Thoracic aorta (tissue), 2 donors: ENCODE results near the gene CAPN10. TPM values are rescaled to one million over a fixed set of nuclear protein-coding genes. Genes with fewer than 3 reads are reported as not detected.

Experiments used
- ATAC-seq: fragments of 150-250 bp; one replicate; pipeline ENCODE4 v1.8.0; 2017; ENCODE audit warnings: low read depth; ENCODE audit not compliant: insufficient number of reproducible peaks, low FRiP score
- DNase-seq: peaks from one replicate; pipeline ENCODE4 v3.0.0-alpha.2; 2020; ENCODE audit warnings: low spot score
- H3K27ac ChIP-seq, 2 donors: fragments of 200-600 bp; sonication (generic); 1 replicate in 1 of 2; 2 replicates in 1 of 2; pipeline ENCODE4 v1.5.1; 2016; ENCODE audit warnings: mild to moderate bottlenecking in 2 of 2, moderate library complexity in 2 of 2
- H3K27me3 ChIP-seq: fragments of 200-600 bp; sonication (generic); replicated peaks from 2 replicates; pipeline ENCODE4 v1.6.0; 2016; ENCODE audit warnings: mild to moderate bottlenecking; ENCODE audit not compliant: insufficient read depth
- H3K36me3 ChIP-seq: fragments of 200-600 bp; sonication (generic); one replicate; pipeline ENCODE4 v1.5.1; 2016
- H3K4me1 ChIP-seq, 2 donors: fragments of 200-600 bp; sonication (generic); 1 replicate in 1 of 2; 2 replicates in 1 of 2; pipeline versions ENCODE4 v1.5.1 to v1.6.0; 2016; ENCODE audit warnings: low read depth in 2 of 2, mild to moderate bottlenecking in 1 of 2; ENCODE audit not compliant: control insufficient read depth in 1 of 2
- H3K4me3 ChIP-seq: fragments of 200-600 bp; sonication (generic); 2 replicates; pipeline ENCODE4 v1.5.1; 2016; ENCODE audit warnings: mild to moderate bottlenecking
- H3K9me3 ChIP-seq: fragments of 200-600 bp; sonication (generic); 2 replicates; pipeline ENCODE4 v1.5.1; 2016
- total RNA-seq, 2 donors: library from RNA; depleted of rRNA; stranded (reverse); fragments of >200 nt; gene quantifications; one replicate each; pipeline versions ENCODE4 v1.1.0 to v1.2.3, GENCODE V29; 2016
- TF ChIP-seq, protein P1 (sequence below): fragments of 200-600 bp; sonication (generic); IDR thresholded peaks from one replicate; pipeline ENCODE4 v1.5.1; 2019; ENCODE audit warnings: antibody characterized with exemption

Gene CAPN10
- total RNA-seq, 2 donors from 2014 or later, result 33.3 to 38.2 TPM

DNA sequence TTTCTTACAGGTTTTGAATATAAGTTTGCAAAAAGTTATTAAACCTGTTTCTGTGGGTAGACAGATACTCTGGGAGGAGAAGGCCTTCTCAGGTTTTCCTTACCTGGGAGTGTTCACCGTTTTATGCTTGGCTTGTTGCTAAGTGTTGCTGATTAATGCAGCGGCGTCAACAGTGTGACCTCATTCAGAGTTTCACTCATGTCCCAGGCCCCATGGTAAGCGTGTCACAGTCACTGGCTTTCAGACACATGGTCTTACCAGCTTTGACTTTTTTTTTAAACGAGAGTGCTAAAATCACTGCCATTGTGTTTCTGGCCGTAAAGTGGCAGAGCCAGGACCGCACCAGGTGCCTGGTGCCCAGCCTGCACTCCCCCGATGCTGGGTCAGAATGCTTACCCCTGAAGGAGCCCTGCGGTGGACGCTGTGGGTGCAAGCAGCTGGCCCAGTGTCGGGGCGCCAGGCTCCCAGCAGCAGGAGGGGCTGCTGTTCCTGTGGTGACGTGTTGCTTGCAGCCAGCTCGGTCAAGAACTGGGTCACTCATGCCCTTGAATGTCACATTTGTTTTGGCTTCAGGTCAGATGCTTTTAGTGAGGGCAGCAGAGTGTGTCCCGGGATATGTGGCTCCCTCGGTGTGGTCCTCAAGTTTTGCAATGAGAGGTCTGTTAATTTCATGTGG, 3.5 kb downstream of the CAPN10 start:
- no peak for ATAC-seq
- no peaks in the 10 kb centered on the region for H3K27me3 ChIP-seq
- H3K4me1 ChIP-seq, result peaks cover 19 to 37% of the 10 kb centered on the region in 2 donors

DNA sequence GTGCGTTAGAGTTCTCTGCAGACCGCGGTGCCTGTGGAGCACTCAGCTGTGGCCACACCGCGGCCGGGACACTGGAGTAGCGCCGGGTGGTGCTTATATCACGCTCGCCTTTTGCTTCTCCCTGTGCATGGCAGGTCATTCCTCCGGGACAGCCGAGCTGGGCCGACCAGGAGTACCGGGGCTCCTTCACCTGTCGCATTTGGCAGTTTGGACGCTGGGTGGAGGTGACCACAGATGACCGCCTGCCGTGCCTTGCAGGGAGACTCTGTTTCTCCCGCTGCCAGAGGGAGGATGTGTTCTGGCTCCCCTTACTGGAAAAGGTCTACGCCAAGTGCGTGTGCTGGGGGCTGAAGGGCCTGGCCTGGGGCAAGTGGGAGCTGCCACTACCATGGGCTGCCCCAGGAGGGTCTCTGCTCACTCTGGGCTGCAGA, 4.2 kb downstream of the CAPN10 start:
- peaks cover 16 to 37% of the 10 kb centered on the region in 2 donors for H3K4me1 ChIP-seq
- H3K36me3 ChIP-seq, result peaks cover 15% of the 10 kb centered on the region
- no peaks in the 10 kb centered on the region for H3K27me3 ChIP-seq
- H3K27ac ChIP-seq, result no peak overlapping the region
- TF ChIP-seq, protein P1, sequence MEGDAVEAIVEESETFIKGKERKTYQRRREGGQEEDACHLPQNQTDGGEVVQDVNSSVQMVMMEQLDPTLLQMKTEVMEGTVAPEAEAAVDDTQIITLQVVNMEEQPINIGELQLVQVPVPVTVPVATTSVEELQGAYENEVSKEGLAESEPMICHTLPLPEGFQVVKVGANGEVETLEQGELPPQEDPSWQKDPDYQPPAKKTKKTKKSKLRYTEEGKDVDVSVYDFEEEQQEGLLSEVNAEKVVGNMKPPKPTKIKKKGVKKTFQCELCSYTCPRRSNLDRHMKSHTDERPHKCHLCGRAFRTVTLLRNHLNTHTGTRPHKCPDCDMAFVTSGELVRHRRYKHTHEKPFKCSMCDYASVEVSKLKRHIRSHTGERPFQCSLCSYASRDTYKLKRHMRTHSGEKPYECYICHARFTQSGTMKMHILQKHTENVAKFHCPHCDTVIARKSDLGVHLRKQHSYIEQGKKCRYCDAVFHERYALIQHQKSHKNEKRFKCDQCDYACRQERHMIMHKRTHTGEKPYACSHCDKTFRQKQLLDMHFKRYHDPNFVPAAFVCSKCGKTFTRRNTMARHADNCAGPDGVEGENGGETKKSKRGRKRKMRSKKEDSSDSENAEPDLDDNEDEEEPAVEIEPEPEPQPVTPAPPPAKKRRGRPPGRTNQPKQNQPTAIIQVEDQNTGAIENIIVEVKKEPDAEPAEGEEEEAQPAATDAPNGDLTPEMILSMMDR, result no peak
- ATAC-seq, result no peak
- H3K4me3 ChIP-seq, result no peak overlapping the region
- DNase-seq, result no peak
- no peaks in the 10 kb centered on the region for H3K9me3 ChIP-seq

More for the DNA sequence above, 3.5 kb downstream of the CAPN10 start:
- no peak for DNase-seq
- Histone ChIP-seq H3K4me3 (no peak overlapping the region), H3K36me3 (peaks cover 15% of the 10 kb centered on the region), H3K9me3 (no peaks in the 10 kb centered on the region), H3K27ac (no peak overlapping the region)
- TF ChIP-seq, protein P1, result no peak

DNA sequence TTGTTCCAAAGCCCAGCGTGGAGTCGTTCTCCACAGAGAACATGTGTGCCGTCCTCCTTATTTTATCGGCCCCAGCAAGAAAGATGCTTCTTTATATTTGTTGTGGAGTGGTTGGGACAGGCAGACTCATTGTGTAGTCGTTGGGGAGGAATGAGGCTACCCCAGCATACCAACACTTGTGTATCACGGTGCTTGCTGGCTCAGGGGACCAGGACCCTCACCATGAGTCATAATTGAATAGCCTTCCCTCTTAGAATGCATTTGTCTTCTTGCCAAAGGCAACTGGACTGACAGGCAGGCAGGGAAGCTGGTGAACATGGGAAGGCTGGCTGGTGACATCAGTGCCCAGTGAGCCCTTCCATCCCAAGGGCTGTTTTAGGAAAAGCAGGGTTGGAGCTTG, 4.7 kb downstream of the CAPN10 start:
- TF ChIP-seq, protein P1, result no peak
- no peak for DNase-seq
- Histone ChIP-seq H3K27me3 (no peaks in the 10 kb centered on the region), H3K4me1 (peaks cover 21 to 42% of the 10 kb centered on the region in 2 donors), H3K36me3 (peaks cover 15% of the 10 kb centered on the region), H3K27ac (no peak overlapping the region), H3K4me3 (no peak overlapping the region), H3K9me3 (no peaks in the 10 kb centered on the region)
- no peak for ATAC-seq

DNA sequence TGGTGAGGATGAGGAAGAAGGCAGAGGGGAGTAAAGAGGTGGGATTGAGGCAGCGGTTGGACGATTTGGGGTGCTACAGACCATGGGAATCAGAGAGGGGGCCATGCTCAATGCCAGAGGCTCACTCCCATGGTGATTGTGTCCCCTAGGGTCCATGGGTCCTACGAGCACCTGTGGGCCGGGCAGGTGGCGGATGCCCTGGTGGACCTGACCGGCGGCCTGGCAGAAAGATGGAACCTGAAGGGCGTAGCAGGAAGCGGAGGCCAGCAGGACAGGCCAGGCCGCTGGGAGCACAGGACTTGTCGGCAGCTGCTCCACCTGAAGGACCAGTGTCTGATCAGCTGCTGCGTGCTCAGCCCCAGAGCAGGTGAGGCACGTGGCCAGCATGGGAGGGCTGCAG, 5.2 kb downstream of the CAPN10 start:
- H3K27ac ChIP-seq, result no peak overlapping the region
- TF ChIP-seq, protein P1, result no peak
- no peaks in the 10 kb centered on the region for H3K9me3 ChIP-seq
- peaks cover 22 to 46% of the 10 kb centered on the region in 2 donors for H3K4me1 ChIP-seq
- H3K36me3 ChIP-seq, result peaks cover 15% of the 10 kb centered on the region
- no peaks in the 10 kb centered on the region for H3K27me3 ChIP-seq
- no peak overlapping the region for H3K4me3 ChIP-seq
- no peak for DNase-seq
- no peak for ATAC-seq

DNA sequence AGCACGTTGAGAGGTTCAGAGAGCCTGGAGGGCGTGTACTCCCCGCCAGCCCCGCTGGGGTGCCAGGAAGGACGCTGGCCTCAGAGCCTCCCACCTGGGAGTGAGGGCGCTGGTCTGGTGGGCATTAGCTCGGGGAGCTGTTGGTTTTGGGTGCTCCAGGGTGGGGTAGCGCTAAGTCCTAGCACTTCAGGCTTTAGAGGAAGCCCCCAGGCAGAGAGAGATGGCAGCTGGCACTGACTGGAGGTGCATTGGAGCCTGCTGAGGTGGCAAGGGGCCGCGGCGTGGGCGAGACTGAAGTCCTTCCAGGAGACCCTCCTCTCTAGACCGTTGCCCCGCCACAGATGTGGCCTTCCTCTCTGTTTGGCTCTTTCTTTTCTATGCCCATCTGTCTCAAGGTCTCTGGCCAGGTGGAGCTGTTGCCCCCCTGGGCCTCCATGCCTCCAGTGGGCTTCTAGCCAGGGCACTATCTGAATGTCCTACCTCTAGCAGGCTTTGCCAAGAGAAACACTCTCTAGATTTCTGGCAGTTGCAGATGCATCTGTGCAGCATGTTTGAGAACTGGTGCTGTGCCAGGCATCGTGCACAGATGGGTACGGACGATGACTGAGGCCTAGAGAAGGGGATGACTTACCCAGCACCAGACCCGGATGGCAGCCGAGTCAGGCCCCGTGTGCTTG, 6.6 kb downstream of the CAPN10 start:
- Histone ChIP-seq H3K9me3 (no peaks in the 10 kb centered on the region), H3K4me3 (no peak overlapping the region), H3K27ac (no peak overlapping the region), H3K36me3 (peaks cover 20% of the 10 kb centered on the region), H3K4me1 (peaks cover 13 to 40% of the 10 kb centered on the region in 2 donors), H3K27me3 (no peaks in the 10 kb centered on the region)
- ATAC-seq (no peak), DNase-seq (no peak)
- TF ChIP-seq, protein P1, result no peak
